K562 treated with DMSO at 1 percent for 12 hours (cell line): ENCODE data around the gene PROKR2. TPM values are rescaled to one million over a fixed set of nuclear protein-coding genes. Genes with fewer than 3 reads are reported as not detected.

Source experiments
- total RNA-seq: library from RNA; unstranded; fragments of 300-600 nt; gene quantifications from 2 replicates; pipeline ENCODE4 v1.2.3, GENCODE V29; 2022; ENCODE audit not compliant: insufficient read depth

The PROKR2 gene
- total RNA-seq, result not detected in 2 replicates

GRCh38 chr20:5316188-5317158 lies at the start of gene PROKR2:
Gene PROKR2 (minus strand): TSS chr20:5316954. CDS start chr20:5314369, 2,585 bp downstream.

Other genes starting within 250 kb of the PROKR2 start
- 48.6 and 78.9 TPM in 2 replicates for gene TMEM230, start 203.9 kb downstream of the PROKR2 start, total RNA-seq
- 215 and 286 TPM in 2 replicates for gene PCNA, start 197.0 kb downstream of the PROKR2 start, total RNA-seq
- gene CDS2, start 189.9 kb downstream of the PROKR2 start, total RNA-seq, result 3.3 and 9.1 TPM in 2 replicates